Mesothelial cell of epicardium (in vitro differentiated cells): ENCODE measurements around the gene SORCS1. TPM values are rescaled to one million over a fixed set of nuclear protein-coding genes. Genes with fewer than 3 reads are reported as not detected.

ENCODE experiments used
- DNase-seq, 2 experiments: peaks; one replicate each; pipeline ENCODE4 v3.0.0; 2021; ENCODE audit warnings: low spot score in 2 of 2; ENCODE audit not compliant: unreplicated experiment in 2 of 2
- H3K27ac Mint-ChIP-seq: 2 replicates; pipeline ENCODE4 v1.8.0; 2021; ENCODE audit warnings: mixed read lengths
- H3K27me3 Mint-ChIP-seq: 2 replicates; pipeline ENCODE4 v1.8.0; 2021; ENCODE audit warnings: low read depth, mixed read lengths
- H3K36me3 Mint-ChIP-seq: 2 replicates; pipeline ENCODE4 v1.8.0; 2021; ENCODE audit warnings: mixed read lengths
- H3K4me1 Mint-ChIP-seq: 2 replicates; pipeline ENCODE4 v1.8.0; 2021; ENCODE audit warnings: mixed read lengths
- H3K4me3 Mint-ChIP-seq: 2 replicates; pipeline ENCODE4 v1.8.0; 2021; ENCODE audit warnings: mild to moderate bottlenecking, moderate library complexity, mixed read lengths
- H3K9me3 Mint-ChIP-seq: 2 replicates; pipeline ENCODE4 v1.8.0; 2021; ENCODE audit warnings: mixed read lengths
- CTCF ChIP-seq: fragments of 200-600 bp; sonication (generic); IDR thresholded peaks from one replicate; pipeline ENCODE4 v1.5.0; 2021; ENCODE audit warnings: antibody characterized with exemption; ENCODE audit not compliant: unreplicated experiment
- total RNA-seq: library from RNA; stranded (reverse); gene quantifications from 3 replicates; pipeline ENCODE4 v1.2.1, GENCODE V29; 2021

The SORCS1 gene
- total RNA-seq, 1 donor from 2014 or later: 0.78 TPM

GRCh38 chr10:106958589-106959361, 205.7 kb downstream of the SORCS1 start:
- Mint-ChIP-seq H3K27ac (no peak overlapping the region), H3K4me1 (peaks cover 11% of the 10 kb centered on the region), H3K9me3 (peaks cover 6% of the 10 kb centered on the region), H3K27me3 (peaks cover 5% of the 10 kb centered on the region), H3K4me3 (no peak overlapping the region), H3K36me3 (no peaks in the 10 kb centered on the region)
- no peak for TF ChIP-seq CTCF
- no peak for DNase-seq

GRCh38 chr10:106957823-106958588, 206.5 kb downstream of the SORCS1 start:
- no peaks in the 10 kb centered on the region for H3K36me3 Mint-ChIP-seq
- H3K4me3 Mint-ChIP-seq: no peak overlapping the region
- H3K27me3 Mint-ChIP-seq: peaks cover 5% of the 10 kb centered on the region
- H3K4me1 Mint-ChIP-seq: peaks cover 11% of the 10 kb centered on the region
- peaks cover 6% of the 10 kb centered on the region for H3K9me3 Mint-ChIP-seq
- no peak overlapping the region for H3K27ac Mint-ChIP-seq
- no peak for DNase-seq
- TF ChIP-seq CTCF: no peak

GRCh38 chr10:106956216-106956915, 208.1 kb downstream of the SORCS1 start:
- TF ChIP-seq CTCF: no peak
- Mint-ChIP-seq H3K27ac (no peak overlapping the region), H3K4me1 (peaks cover 11% of the 10 kb centered on the region), H3K4me3 (no peak overlapping the region), H3K9me3 (peaks cover 4% of the 10 kb centered on the region), H3K36me3 (no peaks in the 10 kb centered on the region), H3K27me3 (peaks cover 5% of the 10 kb centered on the region)
- no peak for DNase-seq

- Mint-ChIP-seq H3K36me3 (no peaks in the 10 kb centered on the region), H3K4me1 (peaks cover 11% of the 10 kb centered on the region), H3K9me3 (peaks cover 4% of the 10 kb centered on the region), H3K27ac (no peak overlapping the region), H3K27me3 (peaks cover 4% of the 10 kb centered on the region), H3K4me3 (no peak overlapping the region)
- no peak for TF ChIP-seq CTCF
- no peak for DNase-seq
Observed at GRCh38 chr10:106955133-106955532, 209.4 kb downstream of the SORCS1 start.

GRCh38 chr10:106952033-106952432, 212.5 kb downstream of the SORCS1 start:
- TF ChIP-seq CTCF: no peak
- no peaks in the 10 kb centered on the region for H3K36me3 Mint-ChIP-seq
- H3K4me1 Mint-ChIP-seq: peaks cover 7% of the 10 kb centered on the region
- no peak overlapping the region for H3K27ac Mint-ChIP-seq
- H3K9me3 Mint-ChIP-seq: peaks cover 4% of the 10 kb centered on the region
- no peak for DNase-seq
- H3K27me3 Mint-ChIP-seq: no peaks in the 10 kb centered on the region
- no peak overlapping the region for H3K4me3 Mint-ChIP-seq
